IPS-18c (cell line): Measurements from ENCODE around the gene DIP2C.

Source experiments
- H3K4me3 ChIP-seq: 2 replicates; pipeline ENCODE4 v1.7.0; 2013; ENCODE audit warnings: low read depth, mild to moderate bottlenecking, low read length, moderate library complexity; ENCODE audit not compliant: insufficient read depth
- H3K9me3 ChIP-seq: one replicate; pipeline ENCODE4 v1.6.1; 2013; ENCODE audit warnings: mild to moderate bottlenecking, low read length, moderate library complexity; ENCODE audit not compliant: control insufficient read depth, insufficient read depth

The DIP2C gene

DNA sequence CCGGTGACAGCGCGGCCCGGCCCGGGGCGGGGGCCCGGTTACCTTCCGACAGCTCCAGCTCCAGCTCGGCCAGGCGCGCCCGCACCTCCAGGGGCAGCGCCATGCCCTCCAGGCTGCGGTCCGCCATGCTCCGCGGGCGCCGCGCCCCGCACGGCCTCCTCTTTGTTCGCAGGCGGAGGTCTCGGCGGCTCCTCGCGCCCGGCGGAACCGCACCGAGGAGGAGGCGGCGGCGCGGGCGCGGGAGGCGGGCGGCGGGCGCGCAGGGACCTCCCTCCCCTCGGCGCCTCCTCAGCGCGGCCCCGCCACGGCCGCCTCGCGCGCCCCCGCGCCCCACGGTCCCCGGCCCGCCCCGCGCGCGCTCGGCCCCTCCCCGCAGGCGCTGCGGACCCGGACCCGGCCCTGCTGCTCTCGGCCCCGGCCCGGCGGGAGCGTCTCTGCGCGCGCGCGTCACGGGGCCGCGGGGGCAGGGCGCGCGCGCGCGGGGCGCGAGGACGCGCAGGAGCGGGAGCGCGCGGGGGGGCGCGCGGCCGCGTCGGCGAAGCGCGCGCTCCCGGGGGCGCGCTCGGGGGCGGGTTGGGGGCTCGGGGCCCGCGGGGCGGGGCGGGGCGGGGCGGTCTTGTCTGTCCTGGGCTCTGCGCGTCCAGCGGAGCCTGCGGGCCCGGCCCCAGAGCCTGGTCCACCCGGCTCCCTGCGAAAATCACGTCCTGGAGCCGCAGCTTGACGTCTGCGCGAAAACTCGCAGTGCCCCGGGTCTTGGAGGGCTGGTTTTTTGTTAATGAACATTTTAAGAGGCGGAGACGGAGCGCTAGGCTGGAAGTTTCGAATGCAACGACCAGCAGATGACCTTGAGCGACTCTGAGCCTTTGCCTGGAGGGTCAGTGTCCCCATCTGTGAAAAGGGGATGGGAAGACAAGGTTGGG is at the start of gene DIP2C:
Gene DIP2C, minus strand, starts transcription at position 217 of the 920 bp plus-strand sequence. Its CDS starts 90 bp downstream, at position 127.
- Histone ChIP-seq H3K9me3 (no peaks in the 10 kb centered on the region), H3K4me3 (peak within 1 kb of the TSS; percentile 81)

GRCh38 chr10:734481-734880 is 45.0 kb upstream of the DIP2C start:
- Histone ChIP-seq H3K4me3 (no peak overlapping the region), H3K9me3 (peaks cover 5% of the 10 kb centered on the region)

DNA sequence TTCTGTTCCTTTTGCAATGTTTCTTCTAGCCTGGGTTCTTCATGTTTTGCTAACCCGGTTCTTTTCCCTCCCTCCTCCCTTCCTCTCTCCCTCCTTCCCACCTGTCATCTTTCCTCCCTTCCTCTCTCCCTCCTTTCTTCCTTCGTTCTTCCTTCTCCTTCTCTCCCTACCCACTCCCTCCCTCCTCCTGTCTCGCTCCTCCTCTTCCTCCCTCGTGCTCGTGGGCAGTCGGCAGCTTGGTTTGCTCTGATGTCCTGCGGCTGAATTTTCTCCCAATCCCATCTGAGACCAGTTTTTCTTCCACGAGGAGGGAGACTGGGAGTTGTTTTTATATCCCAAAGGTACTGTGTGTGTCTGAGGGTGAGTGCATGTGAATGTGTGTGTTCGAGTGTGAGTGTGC is 43.6 kb upstream of the DIP2C start:
- H3K4me3 ChIP-seq: no peak overlapping the region

GRCh38 chr10:729213-729612 is 39.7 kb upstream of the DIP2C start:
- Histone ChIP-seq H3K9me3 (peaks cover 2% of the 10 kb centered on the region), H3K4me3 (no peak overlapping the region)

More for the DNA sequence above, 43.6 kb upstream of the DIP2C start:
- H3K9me3 ChIP-seq: peaks cover 5% of the 10 kb centered on the region

DNA sequence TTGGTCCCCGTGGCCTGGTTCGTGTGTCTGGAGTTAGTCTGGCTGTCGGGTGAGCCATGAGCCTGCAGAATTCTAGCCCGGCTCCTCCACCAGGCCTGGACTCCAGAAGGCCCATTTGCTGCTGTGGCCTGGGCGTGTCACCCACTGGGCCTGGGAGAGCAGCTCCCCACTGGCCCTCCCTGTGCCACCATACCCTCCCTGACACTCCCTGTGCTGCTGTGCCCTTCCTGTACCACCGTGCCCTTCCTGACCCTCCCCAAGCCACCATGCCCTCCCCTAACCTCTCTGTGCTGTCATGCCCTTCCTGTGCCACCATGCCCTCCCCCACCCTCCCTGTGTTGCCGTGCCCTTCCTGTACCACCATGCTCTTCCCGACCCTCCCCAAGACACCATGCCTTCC is 39.1 kb upstream of the DIP2C start:
- H3K9me3 ChIP-seq: peaks cover 2% of the 10 kb centered on the region
- H3K4me3 ChIP-seq: no peak overlapping the region

GRCh38 chr10:727162-727790 is 37.8 kb upstream of the DIP2C start:
- Histone ChIP-seq H3K9me3 (peaks cover 2% of the 10 kb centered on the region), H3K4me3 (no peak overlapping the region)

- no peaks in the 10 kb centered on the region for H3K9me3 ChIP-seq
- H3K4me3 ChIP-seq: no peak overlapping the region
Observed at GRCh38 chr10:725786-726185, 36.3 kb upstream of the DIP2C start.

- Histone ChIP-seq H3K4me3 (no peak overlapping the region), H3K9me3 (no peaks in the 10 kb centered on the region)
Observed at GRCh38 chr10:725302-725701, 35.8 kb upstream of the DIP2C start.

GRCh38 chr10:723973-724372 is 34.5 kb upstream of the DIP2C start:
- Histone ChIP-seq H3K9me3 (no peaks in the 10 kb centered on the region), H3K4me3 (no peak overlapping the region)

DNA sequence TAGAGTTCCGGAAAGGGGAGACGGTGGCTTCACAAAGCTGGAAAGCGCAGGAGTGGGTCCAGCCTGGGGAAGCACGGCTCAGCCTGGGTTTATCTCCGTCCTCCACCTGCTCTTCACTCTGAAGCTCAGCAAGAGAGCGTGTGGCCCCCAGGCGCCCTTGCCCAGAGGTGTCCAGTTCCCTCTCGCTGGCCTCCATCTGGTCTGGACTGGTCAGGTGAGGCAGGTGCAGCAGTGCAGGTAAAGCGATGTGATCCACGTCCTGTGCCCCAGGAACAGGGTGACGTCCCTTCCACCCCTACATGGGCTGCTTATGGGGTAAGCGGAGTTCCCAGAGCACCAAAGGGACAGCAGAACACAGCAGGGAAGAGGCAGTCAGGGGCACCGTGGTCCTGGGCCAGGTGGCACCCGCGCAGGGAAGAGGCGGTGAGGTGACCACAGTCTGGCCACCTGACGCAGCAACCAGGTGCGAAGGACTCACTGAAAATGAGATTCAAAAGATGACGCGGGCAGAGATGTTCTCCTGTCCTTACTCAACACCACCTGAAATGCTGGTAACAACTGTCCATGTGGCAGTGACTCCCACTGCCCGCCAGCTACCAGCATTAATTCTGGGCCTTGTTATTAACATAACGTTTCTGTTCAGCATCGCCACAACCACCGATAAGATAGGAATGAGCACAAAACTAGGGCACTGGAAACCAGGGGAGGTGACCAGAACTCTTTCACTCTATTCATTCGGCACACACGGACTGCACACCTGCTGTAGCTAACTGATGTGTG is 33.0 kb upstream of the DIP2C start:
- Histone ChIP-seq H3K4me3 (no peak overlapping the region), H3K9me3 (no peaks in the 10 kb centered on the region)

DNA sequence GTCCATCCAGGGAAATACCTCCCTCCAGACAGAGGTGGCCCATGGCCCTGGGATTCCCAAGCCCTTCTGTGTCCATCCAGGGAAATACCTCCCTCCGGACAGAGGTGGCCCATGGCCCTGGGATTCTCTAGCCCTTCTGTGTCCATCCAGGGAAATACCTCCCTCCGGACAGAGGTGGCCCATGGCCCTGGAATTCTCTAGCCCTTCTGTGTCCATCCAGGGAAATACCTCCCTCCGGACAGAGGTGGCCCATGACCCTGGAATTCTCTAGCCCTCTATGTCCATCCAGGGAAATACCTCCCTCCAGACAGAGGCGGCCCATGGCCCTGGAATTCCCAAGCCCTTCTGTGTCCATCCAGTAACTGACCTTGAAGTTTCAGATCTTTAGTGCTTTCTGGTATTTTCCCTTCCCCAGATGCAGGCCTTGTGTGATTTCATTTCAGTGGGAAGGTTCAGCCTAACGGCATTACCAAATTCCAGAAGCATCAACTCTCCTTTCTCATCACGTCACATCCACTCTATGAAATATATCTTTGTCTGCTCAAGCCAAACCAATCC is 28.8 kb upstream of the DIP2C start:
- no peak overlapping the region for H3K4me3 ChIP-seq
- H3K9me3 ChIP-seq: peaks cover 4% of the 10 kb centered on the region

- Histone ChIP-seq H3K4me3 (no peak overlapping the region), H3K9me3 (peaks cover 4% of the 10 kb centered on the region)
Observed at GRCh38 chr10:717458-717857, 28.0 kb upstream of the DIP2C start.

- H3K4me3 ChIP-seq: no peak overlapping the region
- peaks cover 4% of the 10 kb centered on the region for H3K9me3 ChIP-seq
Observed at GRCh38 chr10:716821-717220, 27.4 kb upstream of the DIP2C start.

DNA sequence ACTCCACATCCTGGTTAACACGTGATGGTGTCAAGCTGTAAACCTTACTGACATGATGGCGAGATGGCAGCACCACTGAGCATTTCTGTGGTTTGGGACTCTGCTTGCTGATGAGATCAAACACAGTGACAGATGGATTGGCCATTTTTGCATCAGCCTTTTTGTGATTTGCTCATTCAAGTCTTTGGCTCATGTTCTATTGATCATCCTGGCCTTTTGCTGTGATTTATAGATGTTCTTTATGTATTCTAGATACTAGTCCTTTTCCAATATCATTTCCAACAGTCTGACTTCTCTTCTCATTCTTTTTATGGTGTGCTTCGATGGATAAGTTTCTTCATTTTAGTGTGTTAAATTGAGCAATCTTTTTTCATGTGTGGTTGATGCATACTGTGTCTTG is 24.7 kb upstream of the DIP2C start:
- H3K4me3 ChIP-seq: no peak overlapping the region
- H3K9me3 ChIP-seq: peaks cover 4% of the 10 kb centered on the region

GRCh38 chr10:712575-712974 is 23.1 kb upstream of the DIP2C start:
- H3K4me3 ChIP-seq: no peak overlapping the region
- H3K9me3 ChIP-seq: peaks cover 4% of the 10 kb centered on the region

DNA sequence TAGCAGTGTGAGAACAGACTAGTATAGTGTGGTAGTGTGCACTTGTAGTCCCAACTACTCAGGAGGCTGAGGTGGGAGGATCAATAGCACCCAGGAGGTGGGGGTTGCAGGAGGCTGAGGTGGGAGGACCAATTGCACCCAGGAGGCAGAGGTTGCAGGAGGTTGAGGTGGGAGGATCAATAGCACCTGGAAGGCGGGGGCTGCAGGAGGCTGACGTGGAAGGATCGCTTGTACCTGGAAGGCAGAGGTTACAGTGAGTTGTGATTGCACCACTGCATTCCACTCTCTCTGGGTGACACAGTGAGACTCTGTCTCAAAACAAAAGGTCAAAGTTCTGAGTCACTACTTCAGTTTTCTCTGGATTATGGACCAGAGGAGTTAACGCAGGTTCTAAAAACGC is 22.6 kb upstream of the DIP2C start:
- H3K4me3 ChIP-seq: no peak overlapping the region

DNA sequence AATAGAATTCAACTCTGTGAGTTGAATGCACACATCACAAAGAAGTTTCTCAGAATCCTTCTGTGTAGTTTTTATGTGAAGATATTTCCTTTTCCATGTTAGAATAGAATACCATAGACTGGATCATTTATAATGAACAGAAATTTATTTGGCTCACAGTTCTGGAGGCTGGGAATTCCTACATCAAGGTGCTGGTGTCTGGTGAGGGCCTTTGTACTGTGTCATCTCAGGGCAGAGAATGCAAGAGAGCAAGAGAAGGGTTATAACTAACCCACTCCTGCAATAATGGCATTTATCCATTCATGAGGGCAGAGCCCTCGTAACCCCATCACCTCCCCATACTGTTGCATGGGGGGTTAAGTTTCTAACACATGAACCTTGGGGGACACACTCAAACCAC is 18.4 kb upstream of the DIP2C start:
- H3K4me3 ChIP-seq: no peak overlapping the region
- no peaks in the 10 kb centered on the region for H3K9me3 ChIP-seq

More for the DNA sequence above, 22.6 kb upstream of the DIP2C start:
- peaks cover 4% of the 10 kb centered on the region for H3K9me3 ChIP-seq
